Measurements from ENCODE around the gene CHMP3.

CHMP3 gene

DNA sequence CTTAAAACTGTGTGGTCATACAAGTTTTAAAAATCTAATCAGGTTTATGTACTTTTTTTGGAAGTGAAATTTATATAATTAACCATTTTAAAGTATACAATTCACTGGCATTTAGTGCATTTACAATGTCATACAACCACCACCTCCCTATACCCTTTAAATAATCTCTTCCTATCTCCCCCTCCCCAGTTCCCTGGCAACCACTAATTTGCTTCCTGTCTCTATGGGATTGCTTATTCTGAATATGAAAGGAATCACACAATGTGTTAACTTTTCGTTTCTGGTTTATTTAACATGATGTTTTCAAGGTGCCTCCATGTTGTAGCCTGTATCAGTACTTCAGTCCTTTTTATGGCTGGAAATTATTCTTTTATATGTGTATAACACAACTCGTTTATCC is 19.4 kb downstream of the CHMP3 start:
- peaks cover 44 to 62% (median 55%) of the 10 kb centered on the region in 11 experiments for H3K9me3 ChIP-seq (replicated peaks in 1 of 11)
- peaks cover 37 to 91% (median 52%) of the 10 kb centered on the region in 11 experiments for H3K36me3 ChIP-seq
- no peak for TF ChIP-seq Cebpa-rat (IDR thresholded peaks at IDR 0.05)

GRCh38 chr2:86543335-86543734 is 19.9 kb downstream of the CHMP3 start:
- peaks cover 42 to 61% (median 52%) of the 10 kb centered on the region in 11 experiments for H3K9me3 ChIP-seq (replicated peaks in 1 of 11)

More for the DNA sequence above, 19.4 kb downstream of the CHMP3 start:
- H3K27ac ChIP-seq = no peak overlapping the region
- no peaks in the 10 kb centered on the region for H3K4me1 ChIP-seq
- no peak overlapping the region for H3K9ac ChIP-seq
- H3K4me2 ChIP-seq = no peak overlapping the region
- no peaks in the 10 kb centered on the region for H3K27me3 ChIP-seq
- H3K4me3 ChIP-seq = no peak overlapping the region
- H4K20me1 ChIP-seq = no peaks in the 10 kb centered on the region

GRCh38 chr2:86542814-86543213 is 20.4 kb downstream of the CHMP3 start:
- no peak overlapping the region for H3K9ac ChIP-seq
- peaks cover 42 to 61% (median 52%) of the 10 kb centered on the region in 11 experiments for H3K9me3 ChIP-seq (replicated peaks in 1 of 11)
- H4K20me1 ChIP-seq = no peaks in the 10 kb centered on the region
- no peaks in the 10 kb centered on the region for H3K27me3 ChIP-seq
- no peak for TF ChIP-seq Cebpa-rat (IDR thresholded peaks at IDR 0.05)
- no peak overlapping the region for H3K27ac ChIP-seq
- peaks cover 29 to 91% (median 51%) of the 10 kb centered on the region in 11 experiments for H3K36me3 ChIP-seq
- H3K4me3 ChIP-seq = no peak overlapping the region
- no peak overlapping the region for H3K4me2 ChIP-seq
- H3K4me1 ChIP-seq = no peaks in the 10 kb centered on the region

More at GRCh38 chr2:86543335-86543734, 19.9 kb downstream of the CHMP3 start:
- no peak for TF ChIP-seq Cebpa-rat (IDR thresholded peaks at IDR 0.05)
- Histone ChIP-seq H3K27ac (no peak overlapping the region), H3K36me3 (peaks cover 34 to 91% (median 50%) of the 10 kb centered on the region in 11 experiments), H3K4me3 (no peak overlapping the region), H3K4me2 (no peak overlapping the region), H3K9ac (no peak overlapping the region), H3K27me3 (no peaks in the 10 kb centered on the region), H3K4me1 (no peaks in the 10 kb centered on the region), H4K20me1 (no peaks in the 10 kb centered on the region)

- no peak overlapping the region for H3K27ac ChIP-seq
- peaks cover 18 to 91% (median 48%) of the 10 kb centered on the region in 11 experiments for H3K36me3 ChIP-seq
- H3K4me3 ChIP-seq = no peak overlapping the region
- no peaks in the 10 kb centered on the region for H3K27me3 ChIP-seq
- H3K4me1 ChIP-seq = no peaks in the 10 kb centered on the region
- no peaks in the 10 kb centered on the region for H4K20me1 ChIP-seq
- no peak overlapping the region for H3K4me2 ChIP-seq
- peaks cover 42 to 61% (median 52%) of the 10 kb centered on the region in 11 experiments for H3K9me3 ChIP-seq (replicated peaks in 1 of 11)
- TF ChIP-seq Cebpa-rat (IDR thresholded peaks at IDR 0.05) = no peak
- no peak overlapping the region for H3K9ac ChIP-seq
Measured at GRCh38 chr2:86541334-86541733, 21.9 kb downstream of the CHMP3 start.

DNA sequence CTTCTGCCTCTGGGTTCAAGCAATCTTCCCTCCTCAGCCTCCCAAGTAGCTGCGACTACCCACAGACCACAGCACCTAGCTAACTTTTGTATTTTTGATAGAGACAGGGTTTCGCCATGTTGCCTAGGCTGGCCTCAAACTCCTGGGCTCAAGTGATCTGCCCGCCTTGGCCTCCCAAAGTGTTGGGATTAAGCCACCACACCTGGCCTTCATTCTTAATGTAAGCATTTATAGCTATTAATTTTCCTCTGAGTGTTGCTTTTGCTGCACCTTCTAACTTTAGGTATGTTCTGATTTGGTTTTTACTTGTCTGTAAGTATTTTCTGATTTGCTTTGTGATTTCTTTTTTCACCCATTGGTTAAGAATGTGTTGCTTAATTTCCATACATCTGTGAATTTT is 29.7 kb downstream of the CHMP3 start:
- Histone ChIP-seq H3K4me3 (no peak overlapping the region), H3K9me3 (replicated peaks in 1 of 11) (peaks cover 51 to 56% (median 54%) of the 10 kb centered on the region in 11 experiments)

GRCh38 chr2:86525421-86526340 is 37.6 kb downstream of the CHMP3 start:
- Histone ChIP-seq H3K4me3 (no peak overlapping the region), H3K36me3 (peaks cover 25 to 96% (median 57%) of the 10 kb centered on the region in 11 experiments), H3K4me1 (no peaks in the 10 kb centered on the region), H3K9ac (no peak overlapping the region), H4K20me1 (peaks cover 0 to 6% (median 0%) of the 10 kb centered on the region in 11 experiments; a peak in 1 of 22 replicates), H3K27me3 (no peaks in the 10 kb centered on the region), H3K4me2 (no peak overlapping the region), H3K27ac (no peak overlapping the region), H3K9me3 (replicated peaks in 1 of 11) (peaks cover 7 to 28% (median 15%) of the 10 kb centered on the region in 11 experiments; a peak in 21 of 22 replicates)
- no peak for TF ChIP-seq Cebpa-rat (IDR thresholded peaks at IDR 0.05)

More for the DNA sequence above, 29.7 kb downstream of the CHMP3 start:
- H3K4me2 ChIP-seq = no peak overlapping the region
- H4K20me1 ChIP-seq = no peaks in the 10 kb centered on the region
- H3K27me3 ChIP-seq = no peaks in the 10 kb centered on the region
- H3K36me3 ChIP-seq = peaks cover 18 to 69% (median 45%) of the 10 kb centered on the region in 11 experiments
- H3K9ac ChIP-seq = no peak overlapping the region
- H3K4me1 ChIP-seq = no peaks in the 10 kb centered on the region
- TF ChIP-seq Cebpa-rat (IDR thresholded peaks at IDR 0.05) = no peak
- H3K27ac ChIP-seq = no peak overlapping the region

DNA sequence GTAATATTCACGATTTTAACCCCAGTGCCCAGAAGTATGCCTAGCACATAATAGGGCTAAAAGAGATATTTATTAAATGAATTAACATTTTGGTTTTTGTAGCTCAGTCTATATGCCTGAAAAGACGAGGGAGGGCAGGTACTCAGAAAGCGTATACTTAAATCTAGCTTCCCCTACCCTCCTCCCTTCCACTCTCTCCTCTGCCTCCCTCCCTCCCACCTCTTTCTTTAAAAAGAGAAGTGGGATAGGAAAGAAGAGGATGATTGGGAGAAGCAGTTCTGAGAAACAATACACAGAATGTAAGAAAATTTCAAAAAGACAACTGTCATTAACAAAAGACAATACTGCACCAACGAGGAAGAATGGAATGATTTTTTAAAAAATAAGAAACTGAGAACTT is 39.8 kb downstream of the CHMP3 start:
- Histone ChIP-seq H3K9me3 (replicated peaks in 1 of 11) (peaks cover 17 to 40% (median 24%) of the 10 kb centered on the region in 11 experiments), H3K4me3 (no peak overlapping the region), H3K36me3 (peaks cover 34 to 93% (median 60%) of the 10 kb centered on the region in 11 experiments), H3K4me2 (no peak overlapping the region), H3K9ac (no peak overlapping the region), H3K27ac (no peak overlapping the region), H4K20me1 (peaks cover 0 to 6% (median 0%) of the 10 kb centered on the region in 11 experiments; a peak in 2 of 22 replicates), H3K27me3 (no peaks in the 10 kb centered on the region), H3K4me1 (no peaks in the 10 kb centered on the region)
- no peak for TF ChIP-seq Cebpa-rat (IDR thresholded peaks at IDR 0.05)

GRCh38 chr2:86522711-86523110 is 40.5 kb downstream of the CHMP3 start:
- peaks cover 17 to 40% (median 24%) of the 10 kb centered on the region in 11 experiments for H3K9me3 ChIP-seq (replicated peaks in 1 of 11)
- H3K36me3 ChIP-seq = peaks cover 27 to 88% (median 54%) of the 10 kb centered on the region in 11 experiments
- no peak overlapping the region for H3K9ac ChIP-seq
- H3K4me1 ChIP-seq = no peaks in the 10 kb centered on the region
- no peak overlapping the region for H3K27ac ChIP-seq
- no peak overlapping the region for H3K4me3 ChIP-seq
- no peak overlapping the region for H3K4me2 ChIP-seq
- TF ChIP-seq Cebpa-rat (IDR thresholded peaks at IDR 0.05) = no peak
- H4K20me1 ChIP-seq = peaks cover 0 to 6% (median 0%) of the 10 kb centered on the region in 11 experiments; a peak in 2 of 22 replicates
- H3K27me3 ChIP-seq = no peaks in the 10 kb centered on the region

- Histone ChIP-seq H4K20me1 (peaks cover 0 to 6% (median 0%) of the 10 kb centered on the region in 11 experiments; a peak in 2 of 22 replicates), H3K9ac (no peak overlapping the region), H3K4me3 (no peak overlapping the region), H3K9me3 (replicated peaks in 1 of 11) (peaks cover 17 to 40% (median 25%) of the 10 kb centered on the region in 11 experiments), H3K27ac (no peak overlapping the region), H3K4me1 (no peaks in the 10 kb centered on the region), H3K27me3 (no peaks in the 10 kb centered on the region), H3K4me2 (no peak overlapping the region), H3K36me3 (peaks cover 24 to 88% (median 50%) of the 10 kb centered on the region in 11 experiments)
- TF ChIP-seq Cebpa-rat (IDR thresholded peaks at IDR 0.05) = no peak
Measured at GRCh38 chr2:86521922-86522321, 41.3 kb downstream of the CHMP3 start.
